Spleen (tissue), 11 donors: Measurements from ENCODE around the gene KLHDC10. TPM values are rescaled to one million over a fixed set of nuclear protein-coding genes. Genes with fewer than 3 reads are reported as not detected.

ENCODE experiments used
- DNase-seq: peaks from one replicate; pipeline ENCODE4 v3.0.0-alpha.2; 2020
- H3K27ac ChIP-seq, 8 donors: fragments of 200-600 bp; sonication (generic) in 7 of 8; 1 replicate in 4 of 8; 2 replicates in 4 of 8; pipeline versions ENCODE4 v1.5.0 to v1.8.0; 2016 to 2021; ENCODE audit warnings: inconsistent platforms in 4 of 8, mild to moderate bottlenecking in 4 of 8, moderate library complexity in 1 of 8
- H3K27me3 ChIP-seq, 7 donors: fragments of 200-600 bp; sonication (generic) in 6 of 7; replicated peaks in 1 of 7; 1 replicate in 4 of 7; 2 replicates in 3 of 7; pipeline versions ENCODE4 v1.5.0 to v1.8.0; 2016 to 2021; ENCODE audit warnings: inconsistent platforms in 3 of 7, mild to moderate bottlenecking in 1 of 7
- H3K36me3 ChIP-seq, 6 donors: fragments of 200-600 bp; sonication (generic) in 5 of 6; 1 replicate in 4 of 6; 2 replicates in 2 of 6; pipeline versions ENCODE4 v1.5.0 to v1.8.0; 2016 to 2021; ENCODE audit warnings: inconsistent platforms in 2 of 6
- H3K4me1 ChIP-seq, 6 donors: fragments of 200-600 bp; sonication (generic) in 5 of 6; 1 replicate in 3 of 6; 2 replicates in 3 of 6; pipeline versions ENCODE4 v1.5.0 to v1.8.0; 2016 to 2021; ENCODE audit warnings: inconsistent platforms in 3 of 6
- H3K4me3 ChIP-seq, 8 donors: fragments of 200-600 bp; sonication (generic) in 7 of 8; 1 replicate in 4 of 8; 2 replicates in 4 of 8; pipeline versions ENCODE4 v1.5.0 to v1.8.0; 2016 to 2021; ENCODE audit warnings: inconsistent platforms in 4 of 8, mild to moderate bottlenecking in 4 of 8, moderate library complexity in 2 of 8
- H3K9me3 ChIP-seq, 8 donors: fragments of 200-600 bp; sonication (generic) in 7 of 8; 1 replicate in 4 of 8; 2 replicates in 4 of 8; pipeline versions ENCODE4 v1.5.0 to v1.8.0; 2016 to 2021; ENCODE audit warnings: inconsistent platforms in 4 of 8
- CTCF ChIP-seq, 11 experiments: fragments of 200-600 bp in 7 of 11; fragments of 450-650 bp in 4 of 11; sonication (generic) in 4 of 11; IDR thresholded peaks in 8 of 11; conservative IDR thresholded peaks in 3 of 11; 1 replicate in 7 of 11; 2 replicates in 4 of 11; pipeline versions ENCODE4 v1.4.0 to v1.8.0; 2016 to 2021; ENCODE audit warnings: antibody characterized with exemption in 11 of 11, inconsistent platforms in 4 of 11, mild to moderate bottlenecking in 1 of 11
- POLR2A ChIP-seq, 3 donors: fragments of 450-650 bp; IDR thresholded peaks; one replicate each; pipeline ENCODE4 v1.5.1; 2017; ENCODE audit warnings: antibody characterized with exemption in 3 of 3, mild to moderate bottlenecking in 1 of 3
- POLR2AphosphoS5 ChIP-seq, 3 donors: sonication (generic); formaldehyde crosslinking; IDR thresholded peaks; one replicate each; pipeline ENCODE4 v1.5.1; 2017; ENCODE audit warnings: antibody characterized with exemption in 3 of 3
- WGBS, 5 donors: extraction: QIAGEN DNeasy Blood & Tissue Kit in 3 of 5; methylation state at CpG; one replicate each; pipeline versions ENCODE4 v1.1.5 to v1.1.7; 2013 to 2018; 5-methylcytosine and 5-hydroxymethylcytosine counted together
- intact Hi-C: fragments of 100-400 bp; cut with DNase I; formaldehyde crosslinking; loops from one replicate; pipeline ENCODE4 v1.15.0; 2023; ENCODE audit warnings: low total_unique reads
- polyA plus RNA-seq, 3 donors: library from polyadenylated mRNA; stranded (reverse); fragments of 200-250 nt; gene quantifications; one replicate each; pipeline ENCODE4 v1.2.1, GENCODE V29; 2013
- total RNA-seq, 7 donors: library from RNA; depleted of rRNA in 3 of 7; stranded (reverse); fragments of >200 nt in 3 of 7; fragmentation: NEBNext Ultra II Directional in 4 of 7; extraction: Animal tissue kit (Norgen Biotek cat#: 25700) in 4 of 7; gene quantifications; one replicate each; pipeline versions ENCODE4 v1.1.0 to v1.2.1, GENCODE V29; 2016 to 2021
- donor health status: healthy with polysubstance abuse.
- donor health status: DM: no; HTN: no; CAD: no; lungs with moderate emphysema.
- donor health status: DM: no; HTN: no; CAD: no.
- donor health status: Bipolar disorder and iron deficiency.
- donor health status: healthy.
- donor health status: DM: no; HTN: no; CAD: no.
- donor health status: DM: yes; HTN: yes; CAD: no.

Gene KLHDC10
- total and polyA plus RNA-seq, 10 donors, result 4.8 to 33.7 (median 21.9) TPM

DNA sequence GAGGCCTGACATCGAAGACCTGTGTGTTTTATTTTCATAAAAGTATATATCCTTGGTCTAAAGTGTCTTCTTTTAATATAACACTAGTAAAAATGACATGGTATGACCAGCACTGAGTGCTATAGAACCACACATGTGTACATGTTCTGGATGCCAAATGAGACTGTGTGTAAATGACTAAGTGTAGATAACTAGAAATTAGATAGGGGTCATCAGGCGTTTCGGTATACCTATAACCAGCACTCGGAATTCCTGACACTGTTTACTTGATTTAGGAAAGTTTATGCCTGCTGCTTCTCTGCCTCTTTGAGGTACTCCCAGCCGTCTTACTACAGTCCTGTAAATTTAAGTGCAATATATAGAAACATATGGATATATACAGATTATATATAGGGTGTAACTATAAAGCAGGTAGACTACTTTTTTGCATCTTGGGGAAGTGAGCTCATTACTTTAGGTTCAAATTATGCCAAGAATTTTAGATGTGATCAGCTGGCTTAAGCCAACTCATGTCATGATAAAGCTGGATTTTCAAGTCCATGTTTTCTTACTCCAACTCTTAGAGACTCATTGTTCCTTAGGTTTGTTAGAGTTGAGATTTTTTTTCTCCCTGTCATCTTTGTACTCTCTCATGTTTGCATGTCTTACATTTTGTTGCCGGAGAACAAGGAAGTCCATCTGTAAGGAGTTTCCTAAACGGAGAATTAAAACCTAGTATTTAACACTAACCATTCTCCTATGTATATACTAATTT lies 62.9 kb downstream of the KLHDC10 start:
- DNase-seq, result no peak
- Histone ChIP-seq H3K27ac (no peak overlapping the region), H3K9me3 (no peaks in the 10 kb centered on the region), H3K4me1 (no peaks in the 10 kb centered on the region), H3K36me3 (peaks cover 0 to 99% (median 55%) of the 10 kb centered on the region in 6 donors), H3K4me3 (no peak overlapping the region), H3K27me3 (no peaks in the 10 kb centered on the region)
- intact Hi-C loops, result no loop called here
- TF ChIP-seq CTCF (IDR thresholded peaks at IDR 0.05 in 8 of 11, conservative IDR thresholded peaks at IDR 0.05 in 3 of 11) (no peak), POLR2AphosphoS5 (IDR thresholded peaks at IDR 0.05) (no peak), POLR2A (IDR thresholded peaks at IDR 0.05) (no peak)
- 93 to 98% (median 95%) methylated on average over 7 of the region's 7 CpGs for WGBS, 5 donors

DNA sequence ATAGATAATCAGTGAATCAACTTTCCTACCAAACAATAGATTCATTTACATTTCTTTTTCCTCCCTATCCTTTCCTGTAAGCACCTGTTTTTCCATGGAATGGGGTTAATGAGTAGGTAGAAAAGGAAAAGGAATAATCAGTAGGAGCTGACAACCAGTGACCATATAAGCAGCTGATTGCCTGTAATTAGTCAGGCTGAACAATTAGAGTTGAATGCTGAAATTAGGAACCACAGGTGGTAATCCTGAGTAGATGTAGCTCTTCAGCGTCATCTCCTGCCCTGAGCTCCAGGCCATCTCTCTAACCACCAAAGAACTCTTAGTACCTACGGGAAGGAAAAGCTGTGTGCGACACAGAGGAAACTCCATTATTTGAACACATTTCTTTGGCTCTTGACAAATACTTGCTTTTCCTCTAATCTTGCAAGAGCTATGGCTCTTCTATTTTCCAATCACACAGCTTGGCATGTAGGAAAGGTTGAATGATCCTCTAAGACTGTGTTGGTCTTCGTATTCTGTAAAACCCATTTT lies 63.8 kb downstream of the KLHDC10 start:
- no peak overlapping the region for H3K27ac ChIP-seq
- no peaks in the 10 kb centered on the region for H3K27me3 ChIP-seq
- intact Hi-C loops, result no loop called here
- WGBS, 5 donors, result 94 to 98% (median 96%) methylated on average over 4 of the region's 4 CpGs
- TF ChIP-seq POLR2AphosphoS5 (IDR thresholded peaks at IDR 0.05) (no peak), POLR2A (IDR thresholded peaks at IDR 0.05) (no peak), CTCF (IDR thresholded peaks at IDR 0.05 in 8 of 11, conservative IDR thresholded peaks at IDR 0.05 in 3 of 11) (no peak)
- H3K4me1 ChIP-seq, result no peaks in the 10 kb centered on the region
- peaks cover 0 to 97% (median 50%) of the 10 kb centered on the region in 6 donors for H3K36me3 ChIP-seq
- no peak for DNase-seq
- H3K9me3 ChIP-seq, result no peaks in the 10 kb centered on the region
- H3K4me3 ChIP-seq, result no peak overlapping the region

GRCh38 chr7:130134726-130135125 lies 64.4 kb downstream of the KLHDC10 start:
- Histone ChIP-seq H3K27me3 (no peaks in the 10 kb centered on the region), H3K27ac (no peak overlapping the region), H3K4me1 (no peaks in the 10 kb centered on the region), H3K9me3 (no peaks in the 10 kb centered on the region), H3K4me3 (no peak overlapping the region), H3K36me3 (peaks cover 0 to 97% (median 46%) of the 10 kb centered on the region in 6 donors)
- intact Hi-C loops, result no loop called here
- no peak for DNase-seq
- WGBS, 5 donors, result 96 to 98% (median 97%) methylated on average over 7 of the region's 7 CpGs
- no peak for TF ChIP-seq CTCF (IDR thresholded peaks at IDR 0.05 in 8 of 11, conservative IDR thresholded peaks at IDR 0.05 in 3 of 11)
- no peak for TF ChIP-seq POLR2A (IDR thresholded peaks at IDR 0.05)
- TF ChIP-seq POLR2AphosphoS5 (IDR thresholded peaks at IDR 0.05), result no peak
